Stimulated activated CD4-positive, alpha-beta T cell treated with anti-CD3 and anti-CD28 coated beads, Interleukin-12 subunit alpha, Interleukin-12 subunit beta, amount 100 ng/mL, for 24 hours (primary cell): Measurements from ENCODE around the gene RAD18.

ENCODE experiments used
- DNase-seq, 2 experiments: peaks; one replicate each; pipeline ENCODE4 v3.0.0-alpha.2; 2020; ENCODE audit warnings: low read depth in 2 of 2

RAD18 gene

GRCh38 chr3:8985411-8985831 is 22.1 kb upstream of the RAD18 start:
- no peak for DNase-seq

- DNase-seq: no peak
These were observed 21.3 kb upstream of the RAD18 start for GRCh38 chr3:8984526-8984925.

- DNase-seq: no peak
These were observed 20.8 kb upstream of the RAD18 start for GRCh38 chr3:8984081-8984480.

- DNase-seq: no peak
These were observed 20.3 kb upstream of the RAD18 start for GRCh38 chr3:8983591-8983990.

GRCh38 chr3:8983026-8983425 is 19.8 kb upstream of the RAD18 start:
- DNase-seq: no peak

GRCh38 chr3:8982509-8982908 is 19.2 kb upstream of the RAD18 start:
- DNase-seq: no peak

- no peak for DNase-seq
These were observed 18.4 kb upstream of the RAD18 start for GRCh38 chr3:8981700-8982099.

- DNase-seq: no peak
These were observed 18.0 kb upstream of the RAD18 start for GRCh38 chr3:8981296-8981695.

GRCh38 chr3:8980756-8981257 is 17.5 kb upstream of the RAD18 start:
- DNase-seq: no peak

GRCh38 chr3:8979262-8979661 is 16.0 kb upstream of the RAD18 start:
- DNase-seq: no peak

- DNase-seq: no peak
These were observed 15.3 kb upstream of the RAD18 start for GRCh38 chr3:8978551-8978950.

GRCh38 chr3:8976540-8977182 is 13.4 kb upstream of the RAD18 start:
- no peak for DNase-seq

- no peak for DNase-seq
These were observed 12.1 kb upstream of the RAD18 start for GRCh38 chr3:8975081-8976020.

- DNase-seq: no peak
These were observed 11.2 kb upstream of the RAD18 start for GRCh38 chr3:8974458-8974857.

GRCh38 chr3:8972639-8973038 is 9.4 kb upstream of the RAD18 start:
- no peak for DNase-seq

GRCh38 chr3:8970971-8971589 is 7.8 kb upstream of the RAD18 start:
- DNase-seq: peak; percentile 55 to 70

- DNase-seq: no peak
These were observed 6.0 kb upstream of the RAD18 start for GRCh38 chr3:8969241-8969640.

GRCh38 chr3:8968375-8968882 is 5.2 kb upstream of the RAD18 start:
- no peak for DNase-seq

GRCh38 chr3:8967553-8967952 is 4.3 kb upstream of the RAD18 start:
- DNase-seq: no peak

- DNase-seq: no peak
These were observed 3.6 kb upstream of the RAD18 start for GRCh38 chr3:8966820-8967348.

- no peak for DNase-seq
These were observed 3.0 kb upstream of the RAD18 start for GRCh38 chr3:8966150-8966819.
